HepG2 (cell line): Measurements from ENCODE around the gene BLOC1S4. TPM values are rescaled to one million over a fixed set of nuclear protein-coding genes. Genes with fewer than 3 reads are reported as not detected.
A peak's percentile ranks its signal among the peaks of the same experiment; 100 is the strongest.

Source experiments
- ERF ChIP-seq: IDR thresholded peaks from 2 replicates; pipeline ENCODE4 v1.6.1; 2018; ENCODE audit warnings: missing biosample characterization, missing genetic modification reagents
- KLF11 ChIP-seq: IDR thresholded peaks from 2 replicates; pipeline ENCODE4 v1.6.1; 2016; ENCODE audit warnings: missing compliant biosample characterization
- LCORL ChIP-seq, 2 experiments: fragments of 450-650 bp in 1 of 2; sonication (generic) in 1 of 2; formaldehyde crosslinking in 1 of 2; IDR thresholded peaks; 2 replicates each; pipeline versions ENCODE4 v1.5.0 to v1.6.1; 2017 to 2020; ENCODE audit warnings: antibody characterized with exemption in 1 of 2, missing genetic modification reagents in 1 of 2
- NFE2 ChIP-seq: sonication (generic); formaldehyde crosslinking; IDR thresholded peaks from 2 replicates; pipeline ENCODE4 v1.4.0; 2020; ENCODE audit warnings: missing genetic modification reagents
- NRL ChIP-seq: sonication (generic); formaldehyde crosslinking; IDR thresholded peaks from 2 replicates; pipeline ENCODE4 v1.5.0; 2020; ENCODE audit warnings: missing genetic modification reagents, mild to moderate bottlenecking, moderate library complexity, borderline replicate concordance
- RAD51 ChIP-seq: fragments of 450-650 bp; IDR thresholded peaks from 2 replicates; pipeline ENCODE4 v1.6.1; 2016; ENCODE audit warnings: borderline replicate concordance
- ZBTB20 ChIP-seq: sonication (generic); formaldehyde crosslinking; IDR thresholded peaks from 2 replicates; pipeline ENCODE4 v1.8.1; 2023; ENCODE audit warnings: missing genetic modification reagents, low read depth, mild to moderate bottlenecking, borderline replicate concordance
- ZNF10 ChIP-seq: sonication (generic); formaldehyde crosslinking; IDR thresholded peaks from 2 replicates; pipeline ENCODE4 v1.4.0; 2020; ENCODE audit warnings: mild to moderate bottlenecking, low read depth, missing genetic modification reagents, borderline replicate concordance
- ZNF138 ChIP-seq: sonication (generic); formaldehyde crosslinking; IDR thresholded peaks from 2 replicates; pipeline ENCODE4 v1.5.0; 2020; ENCODE audit warnings: mild to moderate bottlenecking, low read depth, missing genetic modification reagents
- ZNF383 ChIP-seq: sonication (generic); formaldehyde crosslinking; IDR thresholded peaks from 2 replicates; pipeline ENCODE4 v1.4.0; 2020; ENCODE audit warnings: missing genetic modification reagents, mild to moderate bottlenecking, borderline replicate concordance
- ZNF773 ChIP-seq: sonication (generic); formaldehyde crosslinking; IDR thresholded peaks from 2 replicates; pipeline ENCODE4 v1.4.0; 2020; ENCODE audit warnings: missing genetic modification reagents, borderline replicate concordance
- ZNF780A ChIP-seq: sonication (generic); formaldehyde crosslinking; IDR thresholded peaks from 2 replicates; pipeline ENCODE4 v1.8.0; 2022; ENCODE audit warnings: mild to moderate bottlenecking, missing genetic modification reagents, moderate library complexity
- ZNF782 ChIP-seq: sonication (generic); formaldehyde crosslinking; IDR thresholded peaks from 2 replicates; pipeline ENCODE4 v1.4.0; 2020; ENCODE audit warnings: missing genetic modification reagents, mild to moderate bottlenecking, borderline replicate concordance
- ZSCAN31 ChIP-seq: sonication (generic); formaldehyde crosslinking; IDR thresholded peaks from 2 replicates; pipeline ENCODE4 v1.5.0; 2020; ENCODE audit warnings: low read depth, mild to moderate bottlenecking, missing genetic modification reagents
- polyA plus RNA-seq, 8 experiments: library from polyadenylated mRNA; depleted of rRNA in 3 of 8; stranded (reverse) in 7 of 8; unstranded in 1 of 8; fragments of >200 nt; fragmentation: Illumina TruSeq in 4 of 8; extraction: Trizol in 4 of 8; gene quantifications; 2 replicates each; pipeline versions ENCODE4 v1.2.1 to v1.2.3, GENCODE V29; 2011 to 2016; ENCODE audit warnings: low read depth in 4 of 8, missing spikeins in 1 of 8, mixed read lengths in 1 of 8; ENCODE audit not compliant: insufficient read depth in 1 of 8
- total RNA-seq, 5 experiments: library from RNA; depleted of rRNA; stranded (reverse); fragments of >200 nt; fragmentation: Illumina TruSeq; extraction: Trizol; gene quantifications; 2 replicates each; pipeline ENCODE4 v1.2.3, GENCODE V29; 2016; ENCODE audit warnings: low read depth in 1 of 5
- TF ChIP-seq, protein P1 (sequence below): IDR thresholded peaks from 2 replicates; pipeline ENCODE4 v1.6.1; 2016; ENCODE audit warnings: low read depth
- TF ChIP-seq, protein P2 (sequence below): sonication (generic); formaldehyde crosslinking; IDR thresholded peaks from 2 replicates; pipeline ENCODE4 v1.4.0; 2020; ENCODE audit warnings: missing genetic modification reagents, low read depth, mild to moderate bottlenecking, borderline replicate concordance
- TF ChIP-seq, protein P3 (sequence below): sonication (generic); formaldehyde crosslinking; IDR thresholded peaks from 2 replicates; pipeline ENCODE4 v1.5.0; 2020; ENCODE audit warnings: mild to moderate bottlenecking, low read depth, missing genetic modification reagents, borderline replicate concordance
- TF ChIP-seq, protein P4 (sequence below): sonication (generic); formaldehyde crosslinking; conservative IDR thresholded peaks from 2 replicates; pipeline ENCODE4 v1.8.1; 2023; ENCODE audit warnings: missing genetic modification reagents
- TF ChIP-seq, protein P5 (sequence below): IDR thresholded peaks from 2 replicates; pipeline ENCODE4 v1.6.1; 2016; ENCODE audit warnings: control low read depth
- TF ChIP-seq, protein P6 (sequence below): sonication (generic); formaldehyde crosslinking; IDR thresholded peaks from 2 replicates; pipeline ENCODE4 v1.4.0; 2020; ENCODE audit warnings: missing genetic modification reagents, mild to moderate bottlenecking, borderline replicate concordance

The BLOC1S4 gene
- total and polyA plus RNA-seq, 2 of the 13 experiments (the other 11 are each of a cell fraction or from before 2014, with no cell fraction given): 15.5 to 20.9 TPM

DNA sequence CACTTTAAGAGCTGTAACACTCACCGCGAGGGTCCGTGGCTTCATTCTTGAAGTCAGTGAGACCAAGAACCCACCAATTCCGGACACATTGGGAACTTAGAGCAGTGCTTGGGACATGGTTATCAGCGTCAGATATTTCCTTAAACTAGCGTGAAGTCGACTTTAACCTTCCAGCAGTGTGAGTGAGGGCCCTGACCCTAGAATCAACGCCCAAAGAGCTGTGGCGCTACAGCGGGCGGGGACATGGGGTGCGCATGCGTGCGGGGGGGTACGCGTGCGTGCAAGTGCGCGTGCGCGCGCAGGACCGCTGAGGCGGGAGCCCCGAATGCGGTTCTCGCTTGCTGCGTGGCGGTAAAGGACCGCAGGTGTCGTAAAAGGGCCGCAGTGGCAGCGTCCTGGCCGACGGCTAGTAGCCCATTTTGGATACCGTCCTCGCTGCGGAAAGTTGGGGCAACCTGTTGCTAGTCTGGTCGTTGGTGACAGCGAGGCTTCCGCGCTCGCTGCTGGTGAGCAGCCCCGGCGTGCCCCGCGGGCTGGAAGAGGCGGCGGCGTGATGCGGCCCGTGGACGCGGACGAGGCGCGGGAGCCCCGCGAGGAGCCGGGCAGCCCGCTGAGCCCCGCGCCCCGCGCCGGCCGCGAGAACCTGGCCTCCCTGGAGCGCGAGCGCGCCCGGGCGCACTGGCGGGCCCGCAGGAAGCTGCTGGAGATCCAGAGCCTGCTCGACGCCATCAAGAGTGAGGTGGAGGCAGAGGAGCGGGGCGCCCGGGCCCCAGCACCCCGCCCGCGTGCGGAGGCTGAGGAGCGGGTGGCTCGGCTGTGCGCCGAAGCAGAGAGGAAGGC, 42.1 kb upstream of the BLOC1S4 start (continued):
- TF ChIP-seq NRL (CRISPR knock-in tag): peak; percentile 63
- TF ChIP-seq NFE2 (CRISPR knock-in tag): no peak
- peak; percentile 91 for TF ChIP-seq ERF (CRISPR knock-in tag)
- TF ChIP-seq ZSCAN31: peak; percentile 75; the same call in 1 of the 2 replicates
- peak; percentile 77; the same call in 1 of the 2 replicates for TF ChIP-seq ZNF782 (CRISPR knock-in tag)
- peak; percentile 87 for TF ChIP-seq KLF11 (CRISPR knock-in tag)
- no peak for TF ChIP-seq LCORL (IDR thresholded peaks at IDR 0.05)
- TF ChIP-seq LCORL (CRISPR knock-in tag; IDR thresholded peaks at IDR 0.05): no peak; the same call in 1 of the 2 replicates
- TF ChIP-seq ZNF780A (CRISPR knock-in tag): no peak; the same call in none of the 2 replicates
- TF ChIP-seq, protein P1, sequence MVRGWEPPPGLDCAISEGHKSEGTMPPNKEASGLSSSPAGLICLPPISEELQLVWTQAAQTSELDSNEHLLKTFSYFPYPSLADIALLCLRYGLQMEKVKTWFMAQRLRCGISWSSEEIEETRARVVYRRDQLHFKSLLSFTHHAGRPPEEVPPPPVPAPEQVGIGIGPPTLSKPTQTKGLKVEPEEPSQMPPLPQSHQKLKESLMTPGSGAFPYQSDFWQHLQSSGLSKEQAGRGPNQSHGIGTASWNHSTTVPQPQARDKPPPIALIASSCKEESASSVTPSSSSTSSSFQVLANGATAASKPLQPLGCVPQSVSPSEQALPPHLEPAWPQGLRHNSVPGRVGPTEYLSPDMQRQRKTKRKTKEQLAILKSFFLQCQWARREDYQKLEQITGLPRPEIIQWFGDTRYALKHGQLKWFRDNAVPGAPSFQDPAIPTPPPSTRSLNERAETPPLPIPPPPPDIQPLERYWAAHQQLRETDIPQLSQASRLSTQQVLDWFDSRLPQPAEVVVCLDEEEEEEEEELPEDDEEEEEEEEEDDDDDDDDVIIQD (CRISPR knock-in tag): no peak
- TF ChIP-seq ZNF138: peak; percentile 94
- TF ChIP-seq, protein P2, sequence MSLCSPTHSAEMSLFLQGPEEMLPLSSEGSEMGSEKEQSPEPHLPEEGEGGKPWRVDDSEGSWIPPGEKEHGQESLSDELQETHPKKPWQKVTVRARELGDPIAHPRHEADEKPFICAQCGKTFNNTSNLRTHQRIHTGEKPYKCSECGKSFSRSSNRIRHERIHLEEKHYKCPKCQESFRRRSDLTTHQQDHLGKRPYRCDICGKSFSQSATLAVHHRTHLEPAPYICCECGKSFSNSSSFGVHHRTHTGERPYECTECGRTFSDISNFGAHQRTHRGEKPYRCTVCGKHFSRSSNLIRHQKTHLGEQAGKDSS (CRISPR knock-in tag): peak; percentile 47; the same call in 1 of the 2 replicates
- TF ChIP-seq, protein P3, sequence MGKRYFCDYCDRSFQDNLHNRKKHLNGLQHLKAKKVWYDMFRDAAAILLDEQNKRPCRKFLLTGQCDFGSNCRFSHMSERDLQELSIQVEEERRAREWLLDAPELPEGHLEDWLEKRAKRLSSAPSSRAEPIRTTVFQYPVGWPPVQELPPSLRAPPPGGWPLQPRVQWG (CRISPR knock-in tag): no peak
- no peak for TF ChIP-seq ZNF383 (CRISPR knock-in tag)
- no peak; the same call in 1 of the 2 replicates for TF ChIP-seq ZNF773
- TF ChIP-seq, protein P4, sequence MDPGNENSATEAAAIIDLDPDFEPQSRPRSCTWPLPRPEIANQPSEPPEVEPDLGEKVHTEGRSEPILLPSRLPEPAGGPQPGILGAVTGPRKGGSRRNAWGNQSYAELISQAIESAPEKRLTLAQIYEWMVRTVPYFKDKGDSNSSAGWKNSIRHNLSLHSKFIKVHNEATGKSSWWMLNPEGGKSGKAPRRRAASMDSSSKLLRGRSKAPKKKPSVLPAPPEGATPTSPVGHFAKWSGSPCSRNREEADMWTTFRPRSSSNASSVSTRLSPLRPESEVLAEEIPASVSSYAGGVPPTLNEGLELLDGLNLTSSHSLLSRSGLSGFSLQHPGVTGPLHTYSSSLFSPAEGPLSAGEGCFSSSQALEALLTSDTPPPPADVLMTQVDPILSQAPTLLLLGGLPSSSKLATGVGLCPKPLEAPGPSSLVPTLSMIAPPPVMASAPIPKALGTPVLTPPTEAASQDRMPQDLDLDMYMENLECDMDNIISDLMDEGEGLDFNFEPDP (CRISPR knock-in tag): no peak
- TF ChIP-seq RAD51: no peak
- TF ChIP-seq, protein P5, sequence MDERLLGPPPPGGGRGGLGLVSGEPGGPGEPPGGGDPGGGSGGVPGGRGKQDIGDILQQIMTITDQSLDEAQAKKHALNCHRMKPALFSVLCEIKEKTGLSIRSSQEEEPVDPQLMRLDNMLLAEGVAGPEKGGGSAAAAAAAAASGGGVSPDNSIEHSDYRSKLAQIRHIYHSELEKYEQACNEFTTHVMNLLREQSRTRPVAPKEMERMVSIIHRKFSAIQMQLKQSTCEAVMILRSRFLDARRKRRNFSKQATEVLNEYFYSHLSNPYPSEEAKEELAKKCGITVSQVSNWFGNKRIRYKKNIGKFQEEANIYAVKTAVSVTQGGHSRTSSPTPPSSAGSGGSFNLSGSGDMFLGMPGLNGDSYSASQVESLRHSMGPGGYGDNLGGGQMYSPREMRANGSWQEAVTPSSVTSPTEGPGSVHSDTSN (CRISPR knock-in tag): no peak
- no peak for TF ChIP-seq ZNF10 (CRISPR knock-in tag)
- peak; percentile 45; the same call in 1 of the 2 replicates for TF ChIP-seq ZBTB20 (CRISPR knock-in tag)
- TF ChIP-seq, protein P6, sequence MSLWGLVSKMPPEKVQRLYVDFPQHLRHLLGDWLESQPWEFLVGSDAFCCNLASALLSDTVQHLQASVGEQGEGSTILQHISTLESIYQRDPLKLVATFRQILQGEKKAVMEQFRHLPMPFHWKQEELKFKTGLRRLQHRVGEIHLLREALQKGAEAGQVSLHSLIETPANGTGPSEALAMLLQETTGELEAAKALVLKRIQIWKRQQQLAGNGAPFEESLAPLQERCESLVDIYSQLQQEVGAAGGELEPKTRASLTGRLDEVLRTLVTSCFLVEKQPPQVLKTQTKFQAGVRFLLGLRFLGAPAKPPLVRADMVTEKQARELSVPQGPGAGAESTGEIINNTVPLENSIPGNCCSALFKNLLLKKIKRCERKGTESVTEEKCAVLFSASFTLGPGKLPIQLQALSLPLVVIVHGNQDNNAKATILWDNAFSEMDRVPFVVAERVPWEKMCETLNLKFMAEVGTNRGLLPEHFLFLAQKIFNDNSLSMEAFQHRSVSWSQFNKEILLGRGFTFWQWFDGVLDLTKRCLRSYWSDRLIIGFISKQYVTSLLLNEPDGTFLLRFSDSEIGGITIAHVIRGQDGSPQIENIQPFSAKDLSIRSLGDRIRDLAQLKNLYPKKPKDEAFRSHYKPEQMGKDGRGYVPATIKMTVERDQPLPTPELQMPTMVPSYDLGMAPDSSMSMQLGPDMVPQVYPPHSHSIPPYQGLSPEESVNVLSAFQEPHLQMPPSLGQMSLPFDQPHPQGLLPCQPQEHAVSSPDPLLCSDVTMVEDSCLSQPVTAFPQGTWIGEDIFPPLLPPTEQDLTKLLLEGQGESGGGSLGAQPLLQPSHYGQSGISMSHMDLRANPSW (CRISPR knock-in tag): no peak
